HEK293T (cell line): ENCODE measurements around the gene SUPT4H1.

Experiments
- CTCF ChIA-PET: fragments of 350-600 bp; formaldehyde crosslinking; extraction: SDS; loops from one replicate; lab custom pipeline; 2021; ENCODE audit warnings: antibody characterized with exemption, inconsistent platforms; lab: Yijun Ruan, JAX
- POLR2A ChIA-PET: fragments of 350-600 bp; formaldehyde crosslinking; extraction: SDS; loops from one replicate; lab custom pipeline; 2020; ENCODE audit warnings: antibody characterized with exemption, inconsistent platforms; lab: Yijun Ruan, JAX
- DNase-seq: peaks from one replicate; pipeline ENCODE4 v3.0.0; 2012; ENCODE audit warnings: mixed read lengths; ENCODE audit errors: extremely low spot score
- ARNT ChIP-seq: fragments of 450-650 bp; IDR thresholded peaks from 2 replicates; pipeline ENCODE4 v1.6.1; 2017; ENCODE audit warnings: mild to moderate bottlenecking
- BHLHE40 ChIP-seq: fragments of 450-650 bp; IDR thresholded peaks from 2 replicates; pipeline ENCODE4 v1.6.1; 2016; ENCODE audit warnings: mild to moderate bottlenecking, moderate library complexity, borderline replicate concordance
- CTBP1 ChIP-seq: fragments of 450-650 bp; IDR thresholded peaks from 2 replicates; pipeline ENCODE4 v1.6.1; 2016; ENCODE audit warnings: borderline replicate concordance
- ELF4 ChIP-seq: fragments of 450-650 bp; IDR thresholded peaks from 2 replicates; pipeline ENCODE4 v1.6.1; 2017; ENCODE audit warnings: antibody characterized with exemption
- FOXA1 ChIP-seq: fragments of 450-650 bp; IDR thresholded peaks from 2 replicates; pipeline ENCODE4 v1.6.1; 2016; ENCODE audit warnings: mild to moderate bottlenecking
- FOXK2 ChIP-seq: fragments of 450-650 bp; IDR thresholded peaks from 2 replicates; pipeline ENCODE4 v1.6.1; 2016; ENCODE audit warnings: mild to moderate bottlenecking
- FOXM1 ChIP-seq: fragments of 450-650 bp; IDR thresholded peaks from 2 replicates; pipeline ENCODE4 v1.6.1; 2017; ENCODE audit warnings: mild to moderate bottlenecking, borderline replicate concordance
- HDGF ChIP-seq: fragments of 450-650 bp; IDR thresholded peaks from 2 replicates; pipeline ENCODE4 v1.6.1; 2017; ENCODE audit warnings: antibody characterized with exemption, borderline replicate concordance
- L3MBTL2 ChIP-seq: fragments of 450-650 bp; conservative IDR thresholded peaks from 2 replicates; pipeline ENCODE4 v1.6.1; 2016; ENCODE audit warnings: mild to moderate bottlenecking
- LEF1 ChIP-seq: fragments of 450-650 bp; IDR thresholded peaks from 2 replicates; pipeline ENCODE4 v1.6.1; 2017; ENCODE audit warnings: mild to moderate bottlenecking, borderline replicate concordance
- NFRKB ChIP-seq: fragments of 450-650 bp; IDR thresholded peaks from 2 replicates; pipeline ENCODE4 v1.6.1; 2016; ENCODE audit warnings: mild to moderate bottlenecking, moderate library complexity
- SP1 ChIP-seq: fragments of 450-650 bp; IDR thresholded peaks from 2 replicates; pipeline ENCODE4 v1.6.1; 2017
- SUZ12 ChIP-seq: fragments of 450-650 bp; IDR thresholded peaks from 2 replicates; pipeline ENCODE4 v1.6.1; 2016; ENCODE audit warnings: mild to moderate bottlenecking
- TARDBP ChIP-seq: fragments of 450-650 bp; IDR thresholded peaks from 2 replicates; pipeline ENCODE4 v1.6.1; 2016
- ZNF384 ChIP-seq: fragments of 450-650 bp; IDR thresholded peaks from 2 replicates; pipeline ENCODE4 v1.6.1; 2016
- TF ChIP-seq, protein P1 (sequence below): fragments of 450-650 bp; IDR thresholded peaks from 2 replicates; pipeline ENCODE4 v1.6.1; 2016

Gene SUPT4H1

GRCh38 chr17:58337600-58338453 lies 14.2 kb downstream of the SUPT4H1 start:
- ChIA-PET POLR2A (interaction anchor here (1.3 to 2.3 kb wide), 3 partner anchors 8 to 77 kb away, joined by 4 to 22 read pairs (median 7); partner anchors contain the start of gene SUPT4H1), CTCF (interaction anchor here (1.4 kb wide), 1 partner anchor 20 kb away, joined by 5 read pairs; no protein-coding TSS in a partner anchor)
- TF ChIP-seq NFRKB: no peak
- TF ChIP-seq FOXK2: no peak
- no peak for TF ChIP-seq SP1
- TF ChIP-seq ELF4: no peak
- no peak for TF ChIP-seq FOXM1
- no peak for TF ChIP-seq HDGF
- TF ChIP-seq ZNF384: no peak
- no peak for TF ChIP-seq BHLHE40
- TF ChIP-seq, protein P1, sequence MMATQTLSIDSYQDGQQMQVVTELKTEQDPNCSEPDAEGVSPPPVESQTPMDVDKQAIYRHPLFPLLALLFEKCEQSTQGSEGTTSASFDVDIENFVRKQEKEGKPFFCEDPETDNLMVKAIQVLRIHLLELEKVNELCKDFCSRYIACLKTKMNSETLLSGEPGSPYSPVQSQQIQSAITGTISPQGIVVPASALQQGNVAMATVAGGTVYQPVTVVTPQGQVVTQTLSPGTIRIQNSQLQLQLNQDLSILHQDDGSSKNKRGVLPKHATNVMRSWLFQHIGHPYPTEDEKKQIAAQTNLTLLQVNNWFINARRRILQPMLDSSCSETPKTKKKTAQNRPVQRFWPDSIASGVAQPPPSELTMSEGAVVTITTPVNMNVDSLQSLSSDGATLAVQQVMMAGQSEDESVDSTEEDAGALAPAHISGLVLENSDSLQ: no peak
- TF ChIP-seq FOXA1: no peak
- no peak for TF ChIP-seq ARNT
- no peak for TF ChIP-seq TARDBP
- TF ChIP-seq CTBP1: no peak
- no peak for TF ChIP-seq LEF1
- TF ChIP-seq SUZ12: no peak
- no peak for TF ChIP-seq L3MBTL2
- no peak for DNase-seq

DNA sequence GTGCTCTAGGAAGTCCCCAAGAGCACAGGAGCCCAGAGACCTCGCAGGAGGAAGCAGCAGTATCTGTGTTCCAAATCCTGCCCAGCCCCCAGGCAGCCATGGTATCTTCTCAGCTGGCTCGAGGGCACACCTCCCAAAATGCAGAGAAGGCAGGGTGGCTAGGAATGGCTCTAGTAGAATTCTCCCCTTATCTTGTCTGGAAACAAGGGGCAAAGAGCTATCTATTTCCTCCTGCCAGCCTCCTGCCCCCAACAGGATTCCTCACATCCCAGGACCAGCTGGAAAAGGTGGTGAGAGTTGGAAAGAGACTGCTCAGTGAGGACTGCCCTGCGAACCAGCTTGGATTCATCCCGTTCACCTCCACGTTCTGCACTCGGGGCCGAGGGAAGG lies 14.8 kb downstream of the SUPT4H1 start:
- DNase-seq: no peak
- CTCF ChIA-PET: interaction anchor here (1.4 kb wide), 1 partner anchor 20 kb away, joined by 5 read pairs; no protein-coding TSS in a partner anchor
- TF ChIP-seq FOXM1: no peak
- no peak for TF ChIP-seq BHLHE40
- TF ChIP-seq CTBP1: no peak
- TF ChIP-seq L3MBTL2: no peak
- no peak for TF ChIP-seq NFRKB
- TF ChIP-seq HDGF: no peak
- TF ChIP-seq LEF1: no peak
- TF ChIP-seq, protein P1: no peak
- no peak for TF ChIP-seq FOXA1
- TF ChIP-seq SUZ12: no peak
- no peak for TF ChIP-seq FOXK2
- TF ChIP-seq TARDBP: no peak
- TF ChIP-seq ELF4: no peak
- TF ChIP-seq SP1: no peak
- no peak for TF ChIP-seq ZNF384
- TF ChIP-seq ARNT: no peak
- POLR2A ChIA-PET: interaction anchor here (1.2 to 2.3 kb wide), 4 partner anchors 9 to 80 kb away, joined by 3 to 22 read pairs (median 6); partner anchors contain the start of genes RNF43 and SUPT4H1

- TF ChIP-seq LEF1: no peak
- TF ChIP-seq HDGF: no peak
- no peak for TF ChIP-seq SUZ12
- no peak for TF ChIP-seq TARDBP
- no peak for TF ChIP-seq BHLHE40
- TF ChIP-seq CTBP1: no peak
- TF ChIP-seq ZNF384: no peak
- no peak for TF ChIP-seq ELF4
- TF ChIP-seq L3MBTL2: no peak
- TF ChIP-seq NFRKB: no peak
- no peak for TF ChIP-seq FOXM1
- POLR2A ChIA-PET: interaction anchor here (1.2 to 2.3 kb wide), 5 partner anchors 10 to 81 kb away, joined by 3 to 22 read pairs (median 7); partner anchors contain the start of genes RNF43 and SUPT4H1
- DNase-seq: no peak
Observed at GRCh38 chr17:58336456-58337209, 15.4 kb downstream of the SUPT4H1 start.

DNA sequence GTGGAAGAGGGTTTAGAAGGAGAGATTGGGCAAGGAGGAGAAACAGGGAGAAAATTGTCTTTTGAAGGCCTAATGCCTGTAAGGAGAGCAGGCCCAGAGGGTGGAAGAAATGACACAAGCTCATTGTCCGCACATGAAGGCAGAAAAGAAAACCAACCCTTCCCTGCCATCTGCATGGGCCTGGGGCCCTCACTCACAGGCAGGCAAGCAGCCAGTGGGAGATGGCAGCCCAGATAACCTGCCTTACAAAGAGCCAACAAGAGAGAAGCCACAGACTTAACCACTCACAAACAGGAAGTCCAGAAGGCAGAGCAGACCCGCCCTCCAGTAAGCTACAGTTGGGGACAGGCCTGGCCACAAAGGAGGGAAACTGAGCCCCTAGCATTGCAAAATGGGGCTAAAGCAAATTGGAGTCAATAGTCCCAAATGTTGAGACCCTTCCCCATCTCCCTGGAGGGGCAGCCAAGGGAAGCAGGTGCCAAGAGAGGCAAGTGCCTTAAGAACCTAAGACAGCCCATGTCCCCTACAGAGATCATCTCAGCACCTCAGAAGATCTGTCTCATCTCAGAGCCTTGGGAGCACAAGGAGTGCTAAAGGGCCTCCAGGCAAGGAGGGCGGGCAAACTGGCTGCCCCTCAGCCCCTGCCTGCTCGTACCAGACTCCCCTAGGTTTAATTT lies 16.1 kb downstream of the SUPT4H1 start:
- ChIA-PET POLR2A (interaction anchor here (1.2 to 1.7 kb wide), 3 partner anchors 10 to 82 kb away, joined by 3 to 10 read pairs (median 7); partner anchors contain the start of genes RNF43 and SUPT4H1), CTCF (no interaction called here)
- TF ChIP-seq, protein P1: no peak
- TF ChIP-seq FOXK2: no peak
- TF ChIP-seq NFRKB: no peak
- TF ChIP-seq LEF1: no peak
- no peak for TF ChIP-seq FOXM1
- TF ChIP-seq TARDBP: no peak
- no peak for TF ChIP-seq SUZ12
- TF ChIP-seq BHLHE40: no peak
- TF ChIP-seq ELF4: no peak
- no peak for TF ChIP-seq HDGF
- no peak for TF ChIP-seq ZNF384
- no peak for TF ChIP-seq FOXA1
- no peak for TF ChIP-seq L3MBTL2
- no peak for TF ChIP-seq CTBP1
- no peak for TF ChIP-seq SP1
- TF ChIP-seq ARNT: no peak
- DNase-seq: no peak

More at GRCh38 chr17:58336456-58337209, 15.4 kb downstream of the SUPT4H1 start:
- CTCF ChIA-PET: interaction anchor here (1.4 kb wide), 1 partner anchor 19 kb away, joined by 5 read pairs; no protein-coding TSS in a partner anchor
